NCI-H1436 (cell line): ENCODE measurements around the gene DRAXIN.

Source experiments
- DNase-seq: peaks from one replicate; lab custom pipeline; 2025; lab: John Stamatoyannopoulos, UW

DRAXIN gene

DNA sequence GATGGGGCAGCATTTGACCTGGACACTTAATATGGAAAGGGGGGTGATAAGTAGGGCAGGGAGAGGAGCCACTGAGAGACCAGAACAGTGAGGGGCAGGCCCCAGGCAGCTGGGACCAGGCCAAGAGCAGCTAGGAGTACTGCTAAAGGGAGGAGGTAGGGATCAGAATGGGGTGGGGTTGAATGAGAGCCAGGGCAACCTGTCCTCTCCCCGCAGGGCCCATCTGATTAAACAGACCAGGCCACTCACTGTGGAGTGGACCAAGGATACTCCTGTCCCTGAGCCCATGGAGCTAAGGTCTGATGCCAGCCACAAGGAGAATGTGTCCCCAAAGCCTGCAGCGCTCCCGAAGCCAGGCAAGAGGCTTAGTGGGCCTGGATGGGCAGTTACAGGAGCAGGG lies 72.6 kb downstream of the DRAXIN start:
- DNase-seq = no peak

- no peak for DNase-seq
Observed at GRCh38 chr1:11764519-11764918, 73.0 kb downstream of the DRAXIN start.

- no peak for DNase-seq
Observed at GRCh38 chr1:11765661-11766428, 74.3 kb downstream of the DRAXIN start.

- DNase-seq = no peak
Observed at GRCh38 chr1:11766429-11766776, 74.9 kb downstream of the DRAXIN start.

DNA sequence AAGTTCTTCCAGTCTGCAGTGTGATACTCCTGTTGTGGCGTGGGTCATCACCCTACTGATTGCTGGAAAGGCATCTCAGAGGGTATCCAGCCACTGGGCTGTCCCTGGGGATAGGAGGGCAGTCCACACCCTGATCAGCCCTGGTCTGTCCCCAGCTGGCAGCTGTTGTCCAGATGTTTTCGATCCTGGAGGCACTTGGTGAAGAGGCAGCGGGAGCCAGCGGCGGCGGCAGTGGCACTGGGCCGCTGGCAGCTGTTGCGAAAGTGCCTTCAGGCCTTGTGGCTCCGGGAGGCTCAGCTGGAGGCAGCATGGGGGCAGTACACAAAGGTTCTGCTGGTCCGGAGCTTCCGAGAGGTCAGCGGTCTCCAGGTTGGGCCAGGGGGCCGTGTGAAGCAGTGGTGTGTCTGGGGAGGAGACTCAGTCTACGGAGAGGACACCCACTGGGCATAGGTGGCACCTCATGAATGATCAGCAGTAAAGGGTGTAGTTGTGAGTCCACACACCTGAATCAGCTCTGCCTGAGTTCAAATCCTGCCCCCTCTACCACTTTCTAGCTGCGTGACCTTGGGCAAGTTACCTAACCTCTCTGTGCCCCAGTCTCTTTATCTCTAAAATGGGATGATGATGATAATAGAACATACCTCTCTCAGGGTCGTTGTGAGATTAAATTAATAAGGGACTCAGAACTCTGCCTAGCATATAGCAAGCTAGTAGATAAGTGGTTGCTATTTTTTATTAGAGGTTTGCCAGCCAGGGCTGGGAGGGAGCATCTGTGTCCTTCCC lies 76.6 kb downstream of the DRAXIN start:
- no peak for DNase-seq

GRCh38 chr1:11768821-11769220 lies 77.3 kb downstream of the DRAXIN start:
- DNase-seq = no peak

DNA sequence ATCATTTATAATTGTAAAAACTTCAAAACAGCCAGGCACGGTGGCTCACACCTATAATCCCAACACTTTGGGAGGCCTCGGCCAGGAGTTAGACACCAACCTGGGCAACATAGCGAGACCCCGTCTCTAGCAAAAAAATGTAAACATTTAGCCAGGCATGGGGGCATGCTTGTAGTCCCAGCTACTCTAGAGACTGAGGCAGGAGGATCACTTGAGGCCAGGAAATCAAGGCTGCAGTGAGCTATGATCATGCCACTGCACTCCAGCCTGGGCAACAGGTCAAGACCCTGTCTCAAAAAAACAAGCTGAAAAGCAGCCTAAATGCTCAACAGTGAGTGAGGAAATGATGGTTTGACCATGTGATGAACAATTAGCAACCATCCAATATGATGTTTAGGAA lies 77.8 kb downstream of the DRAXIN start:
- no peak for DNase-seq

DNA sequence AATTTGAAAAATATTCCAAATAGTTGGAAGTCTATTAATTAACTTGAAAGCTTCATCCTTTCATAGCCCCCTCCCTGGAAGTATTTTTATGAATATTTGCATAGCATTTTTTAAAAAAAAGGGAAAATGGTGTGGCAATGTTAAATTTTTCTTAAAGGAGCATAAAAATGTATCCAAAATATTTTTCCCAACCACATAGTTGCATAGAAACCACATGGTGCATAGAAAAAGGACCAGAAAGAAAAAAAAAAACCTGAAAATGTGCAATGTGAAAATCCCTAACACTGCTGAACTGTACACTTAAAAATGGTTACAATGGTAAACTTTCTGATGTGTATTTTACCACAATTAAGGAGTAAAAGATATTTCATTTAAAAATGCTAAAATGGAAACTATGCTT lies 78.5 kb downstream of the DRAXIN start:
- no peak for DNase-seq

DNA sequence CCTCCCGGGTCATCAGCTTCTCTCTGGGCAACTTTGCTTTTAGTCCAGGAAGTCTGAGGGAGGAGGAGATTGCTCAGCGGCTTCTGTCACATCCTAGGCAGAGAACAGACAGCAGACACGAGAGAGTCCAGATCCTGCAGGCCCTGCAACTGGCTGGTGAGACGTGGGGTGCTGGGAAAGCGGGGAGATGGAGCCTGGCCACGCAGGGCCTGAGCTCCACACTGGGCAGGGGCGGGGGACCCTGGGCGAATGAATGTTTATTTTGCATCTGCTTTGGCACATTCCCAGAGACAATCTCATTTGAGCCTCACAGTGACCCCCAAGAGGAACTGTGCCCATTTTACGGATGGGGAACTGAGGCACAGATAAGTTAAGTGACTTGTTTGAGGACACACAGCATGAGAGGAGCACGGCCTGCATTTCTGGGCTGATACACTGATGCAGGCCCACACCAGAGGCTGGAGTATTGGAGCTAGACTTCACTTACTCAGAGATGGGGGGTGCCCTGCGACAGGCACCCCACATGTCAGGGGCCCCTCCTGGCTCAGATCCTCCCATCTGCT lies 80.1 kb downstream of the DRAXIN start:
- no peak for DNase-seq

DNA sequence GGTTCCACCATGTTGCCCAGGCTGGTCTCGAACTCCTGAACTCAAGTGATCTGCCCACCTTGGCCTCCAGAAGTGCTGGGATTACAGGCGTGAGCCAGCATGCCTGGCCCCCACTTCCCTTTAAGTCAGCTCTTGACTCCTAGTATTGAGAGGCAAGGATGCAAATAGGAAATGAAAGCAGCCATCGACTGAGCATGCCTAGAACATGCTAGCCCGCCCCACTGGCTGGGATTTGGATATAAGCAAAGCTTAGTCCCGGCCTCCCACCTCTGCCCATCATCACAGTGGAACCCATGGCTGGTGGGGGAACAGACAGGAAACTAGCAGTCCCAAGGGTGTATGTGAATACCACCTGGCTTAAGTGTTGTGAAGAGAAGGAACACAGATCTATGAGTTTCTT lies 80.9 kb downstream of the DRAXIN start:
- DNase-seq = peak; percentile 11

DNA sequence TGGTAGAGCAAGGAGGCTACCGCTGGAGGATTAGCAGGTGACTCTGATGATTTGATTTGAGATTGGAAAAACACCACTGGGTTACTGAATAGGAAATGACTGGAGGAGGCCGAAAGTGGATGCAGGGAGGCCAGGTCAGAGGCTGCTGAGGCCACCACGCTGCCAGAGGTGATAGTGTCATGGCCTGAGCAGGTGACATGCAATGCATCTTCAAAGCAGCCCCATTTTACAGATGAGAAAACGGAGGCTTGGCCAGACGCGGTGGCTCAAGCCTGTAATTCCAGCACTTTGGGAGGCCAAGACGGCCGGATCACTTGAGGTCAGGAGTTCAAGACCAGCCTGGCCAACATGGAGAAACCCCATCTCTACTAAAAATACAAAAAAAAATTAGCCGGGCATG lies 83.2 kb downstream of the DRAXIN start:
- DNase-seq = no peak
